CD14-positive monocyte (primary cell): ENCODE results near the gene TGFB1I1. TPM values are rescaled to one million over a fixed set of nuclear protein-coding genes. Genes with fewer than 3 reads are reported as not detected.

Experiments used
- DNase-seq, 3 donors: peaks; one replicate each; pipeline ENCODE4 v3.0.0-alpha.2; 2011 to 2022
- H2AFZ ChIP-seq: 2 replicates; pipeline ENCODE4 v1.6.0; 2012; ENCODE audit warnings: mild to moderate bottlenecking, low read depth, low read length, inconsistent platforms; ENCODE audit not compliant: insufficient read depth, poor library complexity, severe bottlenecking
- H3K27ac ChIP-seq, 2 donors: 1 replicate in 1 of 2; 2 replicates in 1 of 2; pipeline ENCODE4 v1.5.1; 2012 to 2013; ENCODE audit warnings: low read length in 2 of 2, control low read depth in 1 of 2, inconsistent platforms in 1 of 2, low read depth in 1 of 2, mild to moderate bottlenecking in 1 of 2
- H3K27me3 ChIP-seq, 2 donors: one replicate each; pipeline versions ENCODE4 v1.6.0 to v1.6.1; 2011 to 2013; ENCODE audit warnings: low read length in 2 of 2; ENCODE audit not compliant: control insufficient read depth in 2 of 2, insufficient read depth in 2 of 2
- H3K36me3 ChIP-seq, 2 donors: replicated peaks in 1 of 2; 1 replicate in 1 of 2; 2 replicates in 1 of 2; pipeline versions ENCODE4 v1.5.1 to v1.6.1; 2012 to 2013; ENCODE audit warnings: low read length in 2 of 2, control low read depth in 1 of 2, inconsistent platforms in 1 of 2, mild to moderate bottlenecking in 1 of 2; ENCODE audit not compliant: insufficient read depth in 2 of 2, control insufficient read depth in 1 of 2
- H3K4me1 ChIP-seq, 2 donors: 1 replicate in 1 of 2; 2 replicates in 1 of 2; pipeline versions ENCODE4 v1.5.1 to v1.6.1; 2012 to 2013; ENCODE audit warnings: low read length in 2 of 2, control low read depth in 1 of 2, inconsistent platforms in 1 of 2, mild to moderate bottlenecking in 1 of 2, moderate library complexity in 1 of 2; ENCODE audit not compliant: insufficient read depth in 2 of 2, control insufficient read depth in 1 of 2
- H3K4me2 ChIP-seq: replicated peaks from 2 replicates; pipeline ENCODE3; 2012; ENCODE audit warnings: low read length, moderate library complexity, mild to moderate bottlenecking; ENCODE audit not compliant: poor library complexity, severe bottlenecking; ENCODE audit errors: extremely low read depth
- H3K4me3 ChIP-seq, 3 experiments: fragments of 200-600 bp in 1 of 3; sonication (generic) in 1 of 3; replicated peaks in 1 of 3; 1 replicate in 2 of 3; 2 replicates in 1 of 3; pipeline ENCODE4 v1.5.1; 2011 to 2013; ENCODE audit warnings: low read length in 3 of 3, mild to moderate bottlenecking in 3 of 3, control low read depth in 2 of 3, low read depth in 2 of 3, inconsistent platforms in 1 of 3, moderate library complexity in 1 of 3
- H3K79me2 ChIP-seq: 2 replicates; pipeline ENCODE4 v1.6.0; 2012; ENCODE audit warnings: mild to moderate bottlenecking, control low read depth, inconsistent platforms, low read length, moderate library complexity; ENCODE audit not compliant: insufficient read depth
- H3K9ac ChIP-seq: 2 replicates; pipeline ENCODE4 v1.6.0; 2017; ENCODE audit warnings: low read length, mild to moderate bottlenecking; ENCODE audit not compliant: insufficient read depth, poor library complexity, severe bottlenecking
- H3K9me3 ChIP-seq, 2 donors: replicated peaks in 1 of 2; 1 replicate in 1 of 2; 2 replicates in 1 of 2; pipeline versions ENCODE4 v1.5.1 to v1.6.1; 2012 to 2013; ENCODE audit warnings: low read length in 2 of 2, control low read depth in 1 of 2; ENCODE audit not compliant: control insufficient read depth in 1 of 2, insufficient read depth in 1 of 2
- H4K20me1 ChIP-seq: 2 replicates; pipeline ENCODE4 v1.6.0; 2012; ENCODE audit warnings: mild to moderate bottlenecking, low read length, control low read depth, moderate library complexity; ENCODE audit not compliant: insufficient read depth
- H3K27ac Mint-ChIP-seq, 7 donors: one replicate each; pipeline ENCODE4 v1.8.0; 2020; ENCODE audit warnings: mild to moderate bottlenecking in 7 of 7, mixed read lengths in 7 of 7, moderate library complexity in 6 of 7, inconsistent platforms in 2 of 7
- H3K27me3 Mint-ChIP-seq, 3 donors: one replicate each; pipeline ENCODE4 v1.8.0; 2021 to 2022; ENCODE audit warnings: low read depth in 3 of 3, mild to moderate bottlenecking in 3 of 3, mixed read lengths in 3 of 3, moderate library complexity in 3 of 3, inconsistent platforms in 1 of 3
- H3K36me3 Mint-ChIP-seq, 2 donors: one replicate each; pipeline ENCODE4 v1.8.0; 2020; ENCODE audit warnings: mixed read lengths in 2 of 2, inconsistent platforms in 1 of 2, mild to moderate bottlenecking in 1 of 2
- H3K4me1 Mint-ChIP-seq: one replicate; pipeline ENCODE4 v1.8.0; 2020; ENCODE audit warnings: mild to moderate bottlenecking, mixed read lengths
- H3K4me3 Mint-ChIP-seq, 2 donors: one replicate each; pipeline ENCODE4 v1.8.0; 2020; ENCODE audit warnings: mild to moderate bottlenecking in 2 of 2, mixed read lengths in 2 of 2, moderate library complexity in 1 of 2
- H3K9me3 Mint-ChIP-seq, 7 donors: one replicate each; pipeline ENCODE4 v1.8.0; 2020 to 2022; ENCODE audit warnings: mixed read lengths in 7 of 7, mild to moderate bottlenecking in 6 of 7, moderate library complexity in 6 of 7, inconsistent platforms in 2 of 7
- CTCF ChIP-seq: fragments of 200-600 bp; IDR thresholded peaks from one replicate; pipeline ENCODE4 v1.8.0; 2022; ENCODE audit warnings: antibody characterized with exemption, mild to moderate bottlenecking
- WGBS: methylation state at CpG from one replicate; pipeline ENCODE4 v1.1.5; 2013; ENCODE audit warnings: missing lambda C conversion rate; ENCODE audit not compliant: insufficient coverage; 5-methylcytosine and 5-hydroxymethylcytosine counted together
- intact Hi-C, 2 donors: fragments of 100-400 bp; cut with micrococcal nuclease; formaldehyde crosslinking; loops; one replicate each; pipeline versions ENCODE4 v1.15.0 to v1.15.1; 2023
- polyA plus RNA-seq, 3 donors: library from polyadenylated mRNA; depleted of rRNA in 1 of 3; unstranded in 2 of 3; stranded (reverse) in 1 of 3; fragments of 300-500 nt in 2 of 3; fragments of >200 nt in 1 of 3; fragmentation: Illumina TruSeq in 2 of 3; gene quantifications; 1 replicate in 2 of 3; 2 replicates in 1 of 3; pipeline ENCODE4 v1.2.3, GENCODE V29; 2012 to 2021

TGFB1I1 gene
- polyA plus RNA-seq, 3 donors: 0.11 to 0.16 TPM; not detected in 1

- Mint-ChIP-seq H3K4me1 (peaks cover 45% of the 10 kb centered on the region), H3K9me3 (peaks cover 0 to 3% (median 0%) of the 10 kb centered on the region in 7 donors), H3K36me3 (peaks cover 6 to 11% of the 10 kb centered on the region in 2 donors), H3K4me3 (peak overlapping the region; percentile 90 to 91), H3K27me3 (no peaks in the 10 kb centered on the region), H3K27ac (peak overlapping the region; percentile 82 to 95 (median 92))
- Histone ChIP-seq H3K27ac (peak overlapping the region; percentile 81 to 94), H4K20me1 (no peaks in the 10 kb centered on the region), H3K4me2 (peak overlapping the region; percentile 91), H3K9me3 (no peaks in the 10 kb centered on the region), H3K9ac (peak overlapping the region; percentile 95), H3K27me3 (no peaks in the 10 kb centered on the region), H3K36me3 (no peaks in the 10 kb centered on the region), H2AFZ (peak overlapping the region; percentile 97), H3K4me1 (peaks cover 32 to 39% of the 10 kb centered on the region in 2 donors), H3K79me2 (peaks cover 18% of the 10 kb centered on the region), H3K4me3 (peak overlapping the region; percentile 67 to 98 (median 96))
- no peak for DNase-seq
- no peak for TF ChIP-seq CTCF
- intact Hi-C loops: no loop called here
- 4% methylated on average over 5 of the region's 12 CpGs for WGBS
These were observed 35.6 kb downstream of the TGFB1I1 start for GRCh38 chr16:31507617-31507928.

GRCh38 chr16:31507929-31508705, 36.2 kb downstream of the TGFB1I1 start, which contains the start of gene RUSF1:
Gene RUSF1 (minus strand): TSS chr16:31508391. CDS start chr16:31508373, 18 bp downstream.
- H3K27ac Mint-ChIP-seq: peak within 1 kb of the TSS; percentile 84 to 95 (median 92)
- Histone ChIP-seq H3K4me1 (peaks cover 32 to 39% of the 10 kb centered on the region in 2 donors), H3K36me3 (no peaks in the 10 kb centered on the region), H3K9ac (peak within 1 kb of the TSS; percentile 95), H3K4me2 (peak within 1 kb of the TSS; percentile 91), H3K79me2 (peaks cover 18% of the 10 kb centered on the region), H3K9me3 (peaks cover 0 to 3% of the 10 kb centered on the region in 2 donors), H3K4me3 (peak within 1 kb of the TSS; percentile 67 to 98 (median 96)), H3K27me3 (no peaks in the 10 kb centered on the region), H3K27ac (peak within 1 kb of the TSS; percentile 81 to 94), H2AFZ (peak within 1 kb of the TSS; percentile 97), H4K20me1 (no peaks in the 10 kb centered on the region)
- H3K9me3 Mint-ChIP-seq: peaks cover 0 to 5% (median 2%) of the 10 kb centered on the region in 7 donors
- peak; percentile 77 to 80 (median 79) for DNase-seq
- peaks cover 45% of the 10 kb centered on the region for H3K4me1 Mint-ChIP-seq
- intact Hi-C loops: no loop called here
- H3K27me3 Mint-ChIP-seq: no peaks in the 10 kb centered on the region
- H3K36me3 Mint-ChIP-seq: peaks cover 6 to 11% of the 10 kb centered on the region in 2 donors
- TF ChIP-seq CTCF: no peak
- H3K4me3 Mint-ChIP-seq: peak within 1 kb of the TSS; percentile 90 to 91
- under 1% methylated on average over 63 of the region's 65 CpGs for WGBS
